WTC11 (cell line): Measurements from ENCODE around the gene MARCHF10.

ENCODE experiments used
- CBFB ChIP-seq: sonication (generic); formaldehyde crosslinking; IDR thresholded peaks from 2 replicates; pipeline ENCODE4 v1.8.1; 2022; ENCODE audit warnings: mild to moderate bottlenecking, low read depth, missing genetic modification reagents
- NR1H2 ChIP-seq: sonication (generic); formaldehyde crosslinking; IDR thresholded peaks from 2 replicates; pipeline ENCODE4 v1.9.0; 2021; ENCODE audit warnings: mild to moderate bottlenecking, moderate library complexity, missing genetic modification reagents
- SP1 ChIP-seq: sonication (generic); formaldehyde crosslinking; conservative IDR thresholded peaks from 2 replicates; pipeline ENCODE4 v1.8.1; 2022; ENCODE audit warnings: missing genetic modification reagents
- ZBTB21 ChIP-seq: sonication (generic); formaldehyde crosslinking; IDR thresholded peaks from 2 replicates; pipeline ENCODE4 v1.8.1; 2023; ENCODE audit warnings: mild to moderate bottlenecking, missing genetic modification reagents, borderline replicate concordance
- ZNF121 ChIP-seq: sonication (generic); formaldehyde crosslinking; IDR thresholded peaks from 2 replicates; pipeline ENCODE4 v1.8.0; 2023; ENCODE audit warnings: missing genetic modification reagents
- ZNF263 ChIP-seq: sonication (generic); formaldehyde crosslinking; IDR thresholded peaks from 2 replicates; pipeline ENCODE4 v1.8.1; 2022; ENCODE audit warnings: low read depth, mild to moderate bottlenecking, moderate library complexity, missing genetic modification reagents
- TF ChIP-seq, protein P1 (sequence below): sonication (generic); formaldehyde crosslinking; conservative IDR thresholded peaks from 2 replicates; pipeline ENCODE4 v1.8.1; 2022; ENCODE audit warnings: mild to moderate bottlenecking, missing genetic modification reagents
- TF ChIP-seq, protein P2 (sequence below): sonication (generic); formaldehyde crosslinking; IDR thresholded peaks from 2 replicates; pipeline ENCODE4 v1.8.1; 2023; ENCODE audit warnings: mild to moderate bottlenecking, missing genetic modification reagents, moderate library complexity
- TF ChIP-seq, protein P3 (sequence below): fragments of 200-600 bp; IDR thresholded peaks from 2 replicates; pipeline ENCODE4 v1.8.0; 2022; ENCODE audit warnings: antibody characterized with exemption

DNA sequence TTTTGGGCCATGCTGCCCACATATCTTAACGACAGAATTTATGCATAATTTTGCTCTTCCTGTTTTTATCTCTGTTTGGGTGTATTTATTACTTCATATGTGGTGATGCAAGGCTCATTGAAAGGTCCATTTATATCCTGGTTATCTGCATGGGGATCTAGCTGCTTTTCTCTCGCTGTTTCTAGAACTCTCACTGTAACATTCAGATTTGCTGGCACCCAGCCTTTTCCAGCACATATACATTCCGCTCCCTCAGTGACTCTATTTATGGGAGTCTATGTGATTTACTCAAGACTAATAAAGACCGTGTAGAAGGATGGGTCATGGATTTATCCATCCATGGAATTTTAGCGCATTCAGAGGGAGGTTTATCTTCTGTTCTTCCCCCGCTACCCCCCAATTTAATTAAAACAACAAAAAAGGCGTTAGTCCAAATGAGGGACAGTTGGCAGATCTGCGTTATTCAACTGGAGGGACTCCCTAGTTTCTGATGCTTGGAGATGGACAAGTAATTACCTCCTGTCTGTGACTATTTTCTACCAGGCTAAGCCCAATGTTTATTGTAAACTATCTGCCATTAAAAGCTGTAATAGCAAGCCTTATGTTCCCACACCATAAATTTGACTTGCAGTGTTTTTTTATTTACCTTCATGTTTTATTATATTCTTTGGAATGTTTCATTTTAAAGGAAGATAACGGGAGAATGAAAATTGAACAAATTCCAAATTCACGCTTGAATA lies 19.8 kb upstream of the MARCHF10 start:
- TF ChIP-seq ZNF121 (CRISPR knock-in tag) = no peak
- TF ChIP-seq, protein P1, sequence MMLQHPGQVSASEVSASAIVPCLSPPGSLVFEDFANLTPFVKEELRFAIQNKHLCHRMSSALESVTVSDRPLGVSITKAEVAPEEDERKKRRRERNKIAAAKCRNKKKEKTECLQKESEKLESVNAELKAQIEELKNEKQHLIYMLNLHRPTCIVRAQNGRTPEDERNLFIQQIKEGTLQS = no peak
- TF ChIP-seq ZBTB21 (CRISPR knock-in tag) = no peak
- TF ChIP-seq, protein P2, sequence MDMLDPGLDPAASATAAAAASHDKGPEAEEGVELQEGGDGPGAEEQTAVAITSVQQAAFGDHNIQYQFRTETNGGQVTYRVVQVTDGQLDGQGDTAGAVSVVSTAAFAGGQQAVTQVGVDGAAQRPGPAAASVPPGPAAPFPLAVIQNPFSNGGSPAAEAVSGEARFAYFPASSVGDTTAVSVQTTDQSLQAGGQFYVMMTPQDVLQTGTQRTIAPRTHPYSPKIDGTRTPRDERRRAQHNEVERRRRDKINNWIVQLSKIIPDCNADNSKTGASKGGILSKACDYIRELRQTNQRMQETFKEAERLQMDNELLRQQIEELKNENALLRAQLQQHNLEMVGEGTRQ (CRISPR knock-in tag) = no peak
- no peak for TF ChIP-seq ZNF263 (CRISPR knock-in tag)
- TF ChIP-seq SP1 = no peak
- TF ChIP-seq, protein P3, sequence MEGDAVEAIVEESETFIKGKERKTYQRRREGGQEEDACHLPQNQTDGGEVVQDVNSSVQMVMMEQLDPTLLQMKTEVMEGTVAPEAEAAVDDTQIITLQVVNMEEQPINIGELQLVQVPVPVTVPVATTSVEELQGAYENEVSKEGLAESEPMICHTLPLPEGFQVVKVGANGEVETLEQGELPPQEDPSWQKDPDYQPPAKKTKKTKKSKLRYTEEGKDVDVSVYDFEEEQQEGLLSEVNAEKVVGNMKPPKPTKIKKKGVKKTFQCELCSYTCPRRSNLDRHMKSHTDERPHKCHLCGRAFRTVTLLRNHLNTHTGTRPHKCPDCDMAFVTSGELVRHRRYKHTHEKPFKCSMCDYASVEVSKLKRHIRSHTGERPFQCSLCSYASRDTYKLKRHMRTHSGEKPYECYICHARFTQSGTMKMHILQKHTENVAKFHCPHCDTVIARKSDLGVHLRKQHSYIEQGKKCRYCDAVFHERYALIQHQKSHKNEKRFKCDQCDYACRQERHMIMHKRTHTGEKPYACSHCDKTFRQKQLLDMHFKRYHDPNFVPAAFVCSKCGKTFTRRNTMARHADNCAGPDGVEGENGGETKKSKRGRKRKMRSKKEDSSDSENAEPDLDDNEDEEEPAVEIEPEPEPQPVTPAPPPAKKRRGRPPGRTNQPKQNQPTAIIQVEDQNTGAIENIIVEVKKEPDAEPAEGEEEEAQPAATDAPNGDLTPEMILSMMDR = no peak
- TF ChIP-seq NR1H2 (CRISPR knock-in tag) = no peak
- TF ChIP-seq CBFB = no peak
